Tibial nerve (tissue), 4 donors: Measurements from ENCODE around the gene LRPAP1.

ENCODE experiments used
- CTCF ChIP-seq, 5 experiments: fragments of 200-600 bp in 3 of 5; fragments of 450-650 bp in 2 of 5; sonication (generic) in 3 of 5; IDR thresholded peaks; one replicate each; pipeline ENCODE4 v1.5.1; 2016 to 2019; ENCODE audit warnings: antibody characterized with exemption in 5 of 5, mild to moderate bottlenecking in 3 of 5, moderate library complexity in 2 of 5
- EP300 ChIP-seq, 2 donors: sonication (generic); formaldehyde crosslinking; IDR thresholded peaks; one replicate each; pipeline ENCODE4 v1.6.1; 2017; ENCODE audit warnings: antibody characterized with exemption in 2 of 2, mild to moderate bottlenecking in 1 of 2
- POLR2A ChIP-seq, 2 donors: fragments of 450-650 bp; IDR thresholded peaks; one replicate each; pipeline ENCODE4 v1.6.1; 2017; ENCODE audit warnings: antibody characterized with exemption in 2 of 2, mild to moderate bottlenecking in 2 of 2, moderate library complexity in 2 of 2

GRCh38 chr4:3471886-3472285, 60.3 kb downstream of the LRPAP1 start:
- no peak for TF ChIP-seq CTCF (IDR thresholded peaks at IDR 0.05)
- no peak for TF ChIP-seq POLR2A (IDR thresholded peaks at IDR 0.05)
- no peak for TF ChIP-seq EP300 (IDR thresholded peaks at IDR 0.05)
